ENCODE data around the gene PPIG. TPM values are rescaled to one million over a fixed set of nuclear protein-coding genes. Genes with fewer than 3 reads are reported as not detected.
A peak's percentile ranks its signal among the peaks of the same experiment; 100 is the strongest.

PPIG gene
- total and polyA plus RNA-seq, 9 of the 15 experiments (the other 6 are each of a cell fraction or from before 2014, with no cell fraction given) = 52.5 to 166 (median 124) TPM

DNA sequence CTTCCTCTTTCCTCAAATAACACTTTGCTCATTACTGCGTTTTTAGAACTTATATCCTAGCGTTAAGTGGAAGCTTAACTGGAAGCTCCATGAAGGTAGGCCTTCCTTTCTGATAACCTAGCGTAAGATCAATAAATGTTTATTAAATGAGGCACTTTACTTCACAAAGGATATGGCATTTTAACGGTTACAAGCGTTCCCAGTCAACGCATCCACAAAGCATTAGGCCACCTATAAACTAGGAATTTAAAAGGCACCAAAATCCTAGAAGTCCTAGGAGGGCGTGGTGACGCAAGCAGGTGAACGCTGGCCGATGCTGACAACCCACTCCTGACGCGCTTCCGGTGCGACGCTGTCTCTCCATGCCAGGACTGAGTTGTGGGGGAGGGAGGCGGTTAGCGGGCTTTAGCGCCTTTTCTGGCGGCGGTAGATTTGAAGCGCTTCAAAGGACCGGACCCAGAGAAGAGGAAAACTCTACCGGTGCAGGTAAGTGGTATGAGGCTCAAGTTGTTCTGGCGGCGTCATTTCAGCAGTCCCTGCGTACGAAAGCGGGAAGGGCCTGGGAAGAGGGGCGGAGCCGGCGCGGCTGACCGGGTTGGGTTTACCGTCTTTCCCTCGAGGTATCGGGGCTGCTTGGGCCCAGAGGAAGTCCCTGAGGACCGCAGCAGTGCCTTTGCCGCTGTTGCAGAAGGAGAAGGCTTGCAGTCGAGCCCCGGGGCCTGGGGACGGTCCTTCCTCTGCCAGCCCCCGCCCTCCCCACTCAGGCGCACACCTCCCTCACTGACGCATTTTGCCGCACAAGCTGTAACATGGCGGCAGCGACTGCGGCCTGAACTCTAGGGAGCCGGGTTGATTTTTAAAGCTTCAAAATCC, at the start of gene PPIG (continued):
- TF ChIP-seq ZZZ3 (IDR thresholded peaks at IDR 0.05) (peak; percentile 72; the same call in 1 of the 2 replicates), ZNF561 (CRISPR knock-in tag; conservative IDR thresholded peaks at IDR 0.05) (no peak), SMAD4 (CRISPR knock-in tag; conservative IDR thresholded peaks at IDR 0.05) (no peak; the same call in 1 of the 2 replicates), MTA1 (IDR thresholded peaks at IDR 0.05; ENCODE audit: borderline replicate concordance) (peak; percentile 99), GATA2 (CRISPR knock-in tag; IDR thresholded peaks at IDR 0.05) (no peak), CBX1 (IDR thresholded peaks at IDR 0.05; ENCODE audit: low read depth) (peak; percentile 99), ZNF253 (CRISPR knock-in tag; conservative IDR thresholded peaks at IDR 0.05) (no peak; the same call in 1 of the 2 replicates), HMG20A (CRISPR knock-in tag; conservative IDR thresholded peaks at IDR 0.05) (no peak), BHLHE40 (IDR thresholded peaks at IDR 0.05; ENCODE audit: low read length) (peak; percentile 44), POLR3G (IDR thresholded peaks at IDR 0.05; ENCODE audit: extremely low read depth, insufficient read length, insufficient replicate concordance) (no peak), HOXB6 (CRISPR knock-in tag; IDR thresholded peaks at IDR 0.05; ENCODE audit: borderline replicate concordance) (peak; percentile 44; the same call in 1 of the 2 replicates), SREBF2 (CRISPR knock-in tag; IDR thresholded peaks at IDR 0.05) (no peak), ZNF3 (CRISPR knock-in tag; IDR thresholded peaks at IDR 0.05) (no peak)
- TF ChIP-seq, protein P1, sequence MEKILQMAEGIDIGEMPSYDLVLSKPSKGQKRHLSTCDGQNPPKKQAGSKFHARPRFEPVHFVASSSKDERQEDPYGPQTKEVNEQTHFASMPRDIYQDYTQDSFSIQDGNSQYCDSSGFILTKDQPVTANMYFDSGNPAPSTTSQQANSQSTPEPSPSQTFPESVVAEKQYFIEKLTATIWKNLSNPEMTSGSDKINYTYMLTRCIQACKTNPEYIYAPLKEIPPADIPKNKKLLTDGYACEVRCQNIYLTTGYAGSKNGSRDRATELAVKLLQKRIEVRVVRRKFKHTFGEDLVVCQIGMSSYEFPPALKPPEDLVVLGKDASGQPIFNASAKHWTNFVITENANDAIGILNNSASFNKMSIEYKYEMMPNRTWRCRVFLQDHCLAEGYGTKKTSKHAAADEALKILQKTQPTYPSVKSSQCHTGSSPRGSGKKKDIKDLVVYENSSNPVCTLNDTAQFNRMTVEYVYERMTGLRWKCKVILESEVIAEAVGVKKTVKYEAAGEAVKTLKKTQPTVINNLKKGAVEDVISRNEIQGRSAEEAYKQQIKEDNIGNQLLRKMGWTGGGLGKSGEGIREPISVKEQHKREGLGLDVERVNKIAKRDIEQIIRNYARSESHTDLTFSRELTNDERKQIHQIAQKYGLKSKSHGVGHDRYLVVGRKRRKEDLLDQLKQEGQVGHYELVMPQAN (IDR thresholded peaks at IDR 0.05; ENCODE audit: borderline replicate concordance) = peak; percentile 91
- TF ChIP-seq, protein P2, sequence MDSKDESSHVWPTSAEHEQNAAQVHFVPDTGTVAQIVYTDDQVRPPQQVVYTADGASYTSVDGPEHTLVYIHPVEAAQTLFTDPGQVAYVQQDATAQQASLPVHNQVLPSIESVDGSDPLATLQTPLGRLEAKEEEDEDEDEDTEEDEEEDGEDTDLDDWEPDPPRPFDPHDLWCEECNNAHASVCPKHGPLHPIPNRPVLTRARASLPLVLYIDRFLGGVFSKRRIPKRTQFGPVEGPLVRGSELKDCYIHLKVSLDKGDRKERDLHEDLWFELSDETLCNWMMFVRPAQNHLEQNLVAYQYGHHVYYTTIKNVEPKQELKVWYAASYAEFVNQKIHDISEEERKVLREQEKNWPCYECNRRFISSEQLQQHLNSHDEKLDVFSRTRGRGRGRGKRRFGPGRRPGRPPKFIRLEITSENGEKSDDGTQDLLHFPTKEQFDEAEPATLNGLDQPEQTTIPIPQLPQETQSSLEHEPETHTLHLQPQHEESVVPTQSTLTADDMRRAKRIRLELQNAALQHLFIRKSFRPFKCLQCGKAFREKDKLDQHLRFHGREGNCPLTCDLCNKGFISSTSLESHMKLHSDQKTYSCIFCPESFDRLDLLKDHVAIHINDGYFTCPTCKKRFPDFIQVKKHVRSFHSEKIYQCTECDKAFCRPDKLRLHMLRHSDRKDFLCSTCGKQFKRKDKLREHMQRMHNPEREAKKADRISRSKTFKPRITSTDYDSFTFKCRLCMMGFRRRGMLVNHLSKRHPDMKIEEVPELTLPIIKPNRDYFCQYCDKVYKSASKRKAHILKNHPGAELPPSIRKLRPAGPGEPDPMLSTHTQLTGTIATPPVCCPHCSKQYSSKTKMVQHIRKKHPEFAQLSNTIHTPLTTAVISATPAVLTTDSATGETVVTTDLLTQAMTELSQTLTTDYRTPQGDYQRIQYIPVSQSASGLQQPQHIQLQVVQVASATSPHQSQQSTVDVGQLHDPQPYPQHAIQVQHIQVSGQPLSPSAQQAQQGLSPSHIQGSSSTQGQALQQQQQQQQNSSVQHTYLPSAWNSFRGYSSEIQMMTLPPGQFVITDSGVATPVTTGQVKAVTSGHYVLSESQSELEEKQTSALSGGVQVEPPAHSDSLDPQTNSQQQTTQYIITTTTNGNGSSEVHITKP (IDR thresholded peaks at IDR 0.05; ENCODE audit: partially characterized antibody) = no peak
- TF ChIP-seq, protein P3, sequence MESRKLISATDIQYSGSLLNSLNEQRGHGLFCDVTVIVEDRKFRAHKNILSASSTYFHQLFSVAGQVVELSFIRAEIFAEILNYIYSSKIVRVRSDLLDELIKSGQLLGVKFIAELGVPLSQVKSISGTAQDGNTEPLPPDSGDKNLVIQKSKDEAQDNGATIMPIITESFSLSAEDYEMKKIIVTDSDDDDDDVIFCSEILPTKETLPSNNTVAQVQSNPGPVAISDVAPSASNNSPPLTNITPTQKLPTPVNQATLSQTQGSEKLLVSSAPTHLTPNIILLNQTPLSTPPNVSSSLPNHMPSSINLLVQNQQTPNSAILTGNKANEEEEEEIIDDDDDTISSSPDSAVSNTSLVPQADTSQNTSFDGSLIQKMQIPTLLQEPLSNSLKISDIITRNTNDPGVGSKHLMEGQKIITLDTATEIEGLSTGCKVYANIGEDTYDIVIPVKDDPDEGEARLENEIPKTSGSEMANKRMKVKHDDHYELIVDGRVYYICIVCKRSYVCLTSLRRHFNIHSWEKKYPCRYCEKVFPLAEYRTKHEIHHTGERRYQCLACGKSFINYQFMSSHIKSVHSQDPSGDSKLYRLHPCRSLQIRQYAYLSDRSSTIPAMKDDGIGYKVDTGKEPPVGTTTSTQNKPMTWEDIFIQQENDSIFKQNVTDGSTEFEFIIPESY (CRISPR knock-in tag; IDR thresholded peaks at IDR 0.05) = peak; percentile 80
- TF ChIP-seq, protein P4, sequence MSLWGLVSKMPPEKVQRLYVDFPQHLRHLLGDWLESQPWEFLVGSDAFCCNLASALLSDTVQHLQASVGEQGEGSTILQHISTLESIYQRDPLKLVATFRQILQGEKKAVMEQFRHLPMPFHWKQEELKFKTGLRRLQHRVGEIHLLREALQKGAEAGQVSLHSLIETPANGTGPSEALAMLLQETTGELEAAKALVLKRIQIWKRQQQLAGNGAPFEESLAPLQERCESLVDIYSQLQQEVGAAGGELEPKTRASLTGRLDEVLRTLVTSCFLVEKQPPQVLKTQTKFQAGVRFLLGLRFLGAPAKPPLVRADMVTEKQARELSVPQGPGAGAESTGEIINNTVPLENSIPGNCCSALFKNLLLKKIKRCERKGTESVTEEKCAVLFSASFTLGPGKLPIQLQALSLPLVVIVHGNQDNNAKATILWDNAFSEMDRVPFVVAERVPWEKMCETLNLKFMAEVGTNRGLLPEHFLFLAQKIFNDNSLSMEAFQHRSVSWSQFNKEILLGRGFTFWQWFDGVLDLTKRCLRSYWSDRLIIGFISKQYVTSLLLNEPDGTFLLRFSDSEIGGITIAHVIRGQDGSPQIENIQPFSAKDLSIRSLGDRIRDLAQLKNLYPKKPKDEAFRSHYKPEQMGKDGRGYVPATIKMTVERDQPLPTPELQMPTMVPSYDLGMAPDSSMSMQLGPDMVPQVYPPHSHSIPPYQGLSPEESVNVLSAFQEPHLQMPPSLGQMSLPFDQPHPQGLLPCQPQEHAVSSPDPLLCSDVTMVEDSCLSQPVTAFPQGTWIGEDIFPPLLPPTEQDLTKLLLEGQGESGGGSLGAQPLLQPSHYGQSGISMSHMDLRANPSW (CRISPR knock-in tag; IDR thresholded peaks at IDR 0.05) = no peak
